CMK (cell line): ENCODE measurements around the gene WDR64.

ENCODE experiments used
- DNase-seq: peaks from one replicate; pipeline ENCODE4 v3.0.0-alpha.2; 2010; ENCODE audit warnings: low read depth

WDR64 gene

GRCh38 chr1:241631674-241632073 lies 20.4 kb upstream of the WDR64 start:
- DNase-seq, result no peak

DNA sequence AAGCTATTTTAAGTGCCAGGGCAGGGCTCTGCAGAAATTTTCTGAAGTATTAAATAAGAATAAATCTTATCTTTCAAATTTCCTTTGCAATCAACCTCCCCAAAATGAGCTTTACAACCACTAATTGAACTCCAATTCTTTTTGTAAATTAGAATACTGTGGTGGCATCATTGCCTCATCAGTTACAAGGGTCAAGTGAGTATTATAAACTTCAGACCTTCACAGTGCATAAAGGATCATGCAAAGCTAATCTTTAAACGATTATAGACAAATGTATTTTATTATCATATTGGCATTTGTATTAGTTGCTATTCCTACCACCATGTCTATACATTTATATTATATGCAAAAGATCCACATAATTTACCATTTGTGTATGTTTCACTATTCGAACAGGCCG lies 19.1 kb upstream of the WDR64 start:
- no peak for DNase-seq

- DNase-seq, result no peak
These were observed 16.4 kb upstream of the WDR64 start for GRCh38 chr1:241635556-241636152.

GRCh38 chr1:241636291-241636690 lies 15.8 kb upstream of the WDR64 start:
- DNase-seq, result no peak

GRCh38 chr1:241637046-241637590 lies 15.0 kb upstream of the WDR64 start:
- DNase-seq, result no peak

DNA sequence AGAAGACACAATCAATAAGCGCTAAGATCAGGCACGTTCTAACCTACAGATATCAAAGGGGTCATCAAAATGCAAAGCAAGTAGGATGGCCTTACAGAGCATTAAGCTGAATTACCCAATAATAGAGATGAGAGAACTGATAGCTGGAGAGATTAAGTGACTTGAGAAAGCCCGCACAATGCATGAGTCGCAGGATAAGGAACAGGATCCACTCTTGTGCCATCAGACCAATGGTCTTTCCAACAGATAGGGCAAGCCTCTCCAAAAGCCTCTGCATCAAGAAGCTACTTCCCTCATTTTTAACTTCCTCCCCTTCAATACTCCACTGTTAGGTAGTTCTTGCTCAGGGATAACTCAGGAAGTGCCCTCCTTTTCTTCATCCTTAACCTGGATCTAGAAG lies 14.5 kb upstream of the WDR64 start:
- peak; percentile 32 for DNase-seq

- no peak for DNase-seq
These were observed 13.9 kb upstream of the WDR64 start for GRCh38 chr1:241638099-241638682.

DNA sequence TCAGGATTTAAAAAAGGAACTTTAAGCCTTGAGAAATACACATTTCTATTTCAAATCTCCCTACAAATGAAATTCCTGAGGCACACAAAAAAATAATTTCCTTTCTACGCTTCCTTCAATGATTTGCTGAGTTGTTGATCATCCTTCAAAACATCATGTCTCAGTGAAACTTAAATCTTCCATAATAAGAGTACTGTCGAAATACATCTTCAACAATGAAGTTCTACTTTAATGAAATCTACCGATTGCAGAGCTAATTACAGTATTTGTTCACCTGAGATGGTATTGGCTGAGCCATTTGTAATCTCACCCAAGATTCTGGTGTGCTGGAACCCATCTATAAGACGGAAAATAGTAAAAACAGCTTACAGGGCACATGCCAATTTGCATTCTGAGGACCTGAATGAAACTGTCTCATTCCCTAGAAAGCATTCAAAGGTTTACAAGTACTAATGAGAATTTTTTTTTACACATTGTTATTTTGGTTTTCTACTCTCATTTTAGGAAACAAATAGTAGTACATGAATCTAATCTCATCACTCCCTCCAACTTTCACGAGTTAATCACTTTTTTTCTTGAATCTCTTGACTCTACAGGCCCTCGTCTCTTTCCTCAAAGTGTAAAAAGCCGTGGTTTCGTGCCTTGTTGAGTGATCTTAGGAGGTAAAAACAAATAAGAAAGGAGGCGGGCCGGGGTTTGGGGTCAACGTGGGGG lies 13.0 kb upstream of the WDR64 start:
- DNase-seq, result no peak

DNA sequence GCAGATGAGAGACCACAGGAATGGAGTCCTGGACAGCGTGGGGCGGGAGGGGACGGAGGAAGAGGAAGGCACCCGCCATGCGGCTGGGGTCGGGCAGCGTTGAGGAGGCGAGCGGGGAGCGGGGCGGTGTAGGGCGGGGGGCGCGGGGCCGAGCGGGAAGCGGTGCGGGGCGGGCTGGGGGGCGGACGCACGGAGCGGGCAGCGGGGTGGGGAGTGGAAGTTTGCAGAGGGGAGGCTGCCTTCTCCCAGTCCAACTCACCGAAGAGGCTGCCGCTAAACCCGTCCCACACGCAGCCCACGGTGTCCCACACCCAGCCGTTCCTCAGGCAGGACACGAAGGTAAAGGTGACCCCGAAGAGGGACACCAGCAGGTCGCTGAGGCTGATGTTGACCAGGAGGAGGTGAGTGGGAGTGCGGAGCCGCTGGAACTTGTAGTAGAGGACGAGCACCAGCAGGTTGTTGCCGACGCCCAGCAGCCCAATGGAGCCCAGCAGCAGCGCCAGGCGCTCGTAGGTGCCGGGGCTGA lies 12.4 kb upstream of the WDR64 start:
- peak; percentile 34 for DNase-seq

GRCh38 chr1:241640149-241640866 lies 11.8 kb upstream of the WDR64 start, which contains the start of the genes CHML and OPN3:
CHML (minus strand) TSS chr1:241640369; CDS start chr1:241635766, 4,603 bp downstream.
OPN3 (minus strand) TSS chr1:241640369; CDS start chr1:241640254, 115 bp downstream.
- peak; percentile 76 for DNase-seq

DNA sequence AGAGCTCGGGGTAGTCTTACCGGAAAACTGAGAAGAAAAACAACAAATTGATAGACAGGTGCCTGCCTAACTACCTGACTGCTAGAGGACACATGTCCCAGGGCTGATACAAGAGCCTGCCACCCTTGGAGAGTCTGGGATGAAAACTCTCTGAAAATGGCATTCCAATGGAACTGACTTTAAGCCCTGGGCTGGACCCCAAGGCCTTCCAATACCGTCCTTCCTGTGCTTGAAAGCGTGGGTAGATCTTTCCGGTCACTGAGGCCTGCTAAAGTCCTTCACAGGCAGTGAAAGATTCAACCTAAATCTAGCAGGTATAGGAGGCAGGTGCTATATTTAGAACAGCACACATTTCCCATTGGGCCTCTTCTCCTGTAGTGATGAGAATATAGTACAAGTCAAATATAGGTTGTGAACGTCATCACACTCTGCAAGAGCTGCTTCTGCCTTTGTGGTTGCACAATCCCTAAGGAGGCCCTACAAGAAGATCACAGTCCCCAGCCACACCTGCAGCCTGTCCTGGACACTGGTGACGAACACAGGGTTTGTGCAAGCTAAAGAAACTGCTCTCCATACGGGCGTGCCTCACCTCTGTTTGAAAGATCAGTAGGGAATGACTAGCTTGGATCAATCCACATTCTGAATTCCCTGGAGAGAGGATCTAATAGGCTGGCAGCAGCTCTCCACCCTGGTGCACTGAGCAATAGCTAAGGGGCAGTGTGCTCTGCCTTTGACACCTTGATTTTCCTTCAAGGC lies 11.0 kb upstream of the WDR64 start:
- DNase-seq, result no peak

DNA sequence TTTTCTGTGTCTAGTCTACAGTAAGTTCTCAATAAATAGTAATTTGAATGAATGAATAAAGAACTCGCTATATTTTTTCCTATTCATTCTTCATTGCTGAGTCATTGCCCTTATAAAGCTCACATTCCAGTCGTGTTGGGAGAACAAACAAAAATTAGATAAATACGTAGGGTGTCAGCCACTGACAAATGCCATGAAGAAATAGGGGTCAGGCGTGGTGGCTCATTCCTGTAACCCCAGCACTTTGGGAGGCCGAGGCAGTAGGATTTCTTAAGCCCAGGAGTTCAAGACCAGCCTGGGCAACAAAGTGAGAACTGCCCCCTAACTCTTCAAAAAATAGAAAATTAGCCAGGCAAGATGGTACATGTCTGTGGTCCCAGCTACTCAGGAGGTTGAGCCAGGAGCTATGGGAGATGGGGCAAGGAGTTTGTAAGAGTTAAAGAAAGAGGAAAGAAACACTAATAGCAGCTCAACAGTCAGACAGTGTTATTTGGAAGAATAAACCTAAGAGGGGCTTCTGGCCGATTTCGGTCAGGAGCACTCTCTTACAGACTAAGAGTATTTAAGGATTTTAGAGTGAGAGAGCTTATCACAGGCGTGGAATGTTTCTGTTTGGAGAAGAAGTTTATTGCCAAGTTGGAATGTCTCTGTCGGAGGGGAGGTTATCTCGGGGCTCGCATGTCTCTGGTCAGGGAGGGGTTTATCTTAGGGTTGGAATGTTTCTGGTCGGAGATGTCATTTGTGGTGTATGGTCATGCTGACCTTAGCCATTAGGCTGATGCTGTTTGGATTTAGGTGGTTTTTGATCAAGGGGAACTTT lies 10.1 kb upstream of the WDR64 start:
- DNase-seq, result no peak

GRCh38 chr1:241642593-241642944 lies 9.5 kb upstream of the WDR64 start:
- DNase-seq, result no peak

DNA sequence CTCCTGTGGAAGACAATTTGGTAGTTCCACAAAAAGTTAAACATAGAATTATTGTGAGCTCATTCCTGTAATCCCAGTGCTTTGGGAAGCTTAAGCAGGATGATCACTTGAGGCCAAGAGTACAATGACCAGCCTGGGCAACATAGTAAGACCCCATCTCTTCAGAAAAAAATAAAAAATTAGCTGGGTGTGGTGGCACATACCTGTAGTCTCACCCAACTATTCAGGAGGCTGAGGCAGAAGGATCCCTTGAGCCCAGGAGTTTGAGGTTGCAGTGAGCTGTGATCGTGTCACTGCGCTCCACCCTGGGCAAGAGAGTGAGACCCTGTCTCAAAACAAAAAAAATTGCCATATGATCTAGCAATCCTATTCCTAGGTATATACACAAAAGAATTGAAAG lies 7.8 kb upstream of the WDR64 start:
- DNase-seq, result no peak

DNA sequence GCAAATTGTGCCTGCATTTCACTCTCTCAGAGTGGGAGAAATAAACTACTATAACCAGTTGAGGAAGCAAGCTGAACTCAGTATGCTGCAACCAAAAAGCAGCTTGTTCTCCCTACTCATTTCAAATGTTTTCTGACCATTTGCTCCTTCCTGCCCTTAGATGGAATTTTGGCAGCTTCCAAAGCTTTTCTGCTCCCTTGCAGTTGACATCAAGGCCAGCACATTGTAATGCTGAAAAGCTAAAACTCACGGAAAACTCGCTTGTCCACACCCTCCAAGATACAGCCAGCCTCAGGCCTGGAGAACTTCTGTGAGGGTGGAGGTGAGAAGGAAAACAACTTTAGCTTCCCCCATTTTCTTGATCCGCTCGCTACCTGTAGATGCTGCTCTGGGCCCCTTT lies 6.9 kb upstream of the WDR64 start:
- DNase-seq, result no peak

DNA sequence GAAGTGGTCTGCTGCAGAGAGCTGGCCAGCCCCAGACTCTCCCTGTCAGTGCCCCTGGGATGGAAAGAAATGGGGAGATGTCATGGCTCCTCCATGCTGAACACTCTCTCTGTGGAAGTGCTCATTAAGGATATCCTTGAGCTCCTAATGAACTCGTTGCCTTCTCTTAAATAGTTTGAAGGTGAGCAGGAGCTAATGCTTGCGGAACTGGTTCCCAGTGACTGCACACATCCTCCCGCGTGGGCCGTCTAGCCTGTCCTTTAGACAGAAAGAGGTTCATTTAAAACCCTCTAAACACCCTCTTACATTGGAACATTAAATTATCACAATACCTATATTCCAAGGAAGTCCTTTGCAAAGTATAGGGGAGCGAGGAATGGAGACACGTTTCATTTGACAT lies 5.9 kb upstream of the WDR64 start:
- DNase-seq, result no peak

GRCh38 chr1:241647658-241648057 lies 4.4 kb upstream of the WDR64 start:
- DNase-seq, result no peak

- no peak for DNase-seq
These were observed 3.9 kb upstream of the WDR64 start for GRCh38 chr1:241648159-241648558.

GRCh38 chr1:241654019-241654418 lies 1.9 kb downstream of the WDR64 start:
- no peak for DNase-seq

- no peak for DNase-seq
These were observed 2.6 kb downstream of the WDR64 start for GRCh38 chr1:241654641-241655040.
